SK-N-MC (cell line): ENCODE data around the gene NKX6-2.

Experiments
- DNase-seq: peaks from one replicate; pipeline ENCODE4 v3.0.0-alpha.2; 2011; ENCODE audit warnings: low read depth, low spot score
- H3K27ac ChIP-seq: fragments of 200-600 bp; sonication (generic); 2 replicates; pipeline ENCODE4 v1.5.1; 2016; ENCODE audit warnings: mixed run types
- H3K36me3 ChIP-seq: fragments of 200-600 bp; sonication (generic); 2 replicates; pipeline ENCODE4 v1.6.1; 2017; ENCODE audit warnings: antibody characterized with exemption, low read length, mixed read lengths; ENCODE audit not compliant: insufficient read depth
- H3K4me3 ChIP-seq: fragments of 200-600 bp; sonication (generic); 2 replicates; pipeline ENCODE4 v1.5.1; 2016
- H3K9ac ChIP-seq: fragments of 200-600 bp; sonication (generic); 2 replicates; pipeline ENCODE4 v1.8.0; 2017; ENCODE audit warnings: mixed run types, mixed read lengths; ENCODE audit not compliant: insufficient read length
- H3K9me3 ChIP-seq: fragments of 200-600 bp; sonication (generic); 2 replicates; pipeline ENCODE4 v1.6.1; 2017; ENCODE audit warnings: low read depth, mild to moderate bottlenecking, antibody characterized with exemption, low read length, moderate library complexity, mixed read lengths
- EZH2 ChIP-seq: fragments of 200-600 bp; sonication (generic); IDR thresholded peaks from one replicate; pipeline ENCODE4 v1.6.1; 2017; ENCODE audit warnings: antibody characterized with exemption
- FOXP2 ChIP-seq: optimal IDR thresholded peaks from 2 replicates; pipeline ENCODE3; 2011; ENCODE audit warnings: mild to moderate bottlenecking, moderate library complexity; ENCODE audit not compliant: insufficient read depth; ENCODE audit errors: extremely low read length, control extremely low read depth
- POLR2AphosphoS5 ChIP-seq: IDR thresholded peaks from 2 replicates; pipeline ENCODE4 v1.6.1; 2012; ENCODE audit warnings: mild to moderate bottlenecking, low read depth, low read length, borderline replicate concordance

The NKX6-2 gene

DNA sequence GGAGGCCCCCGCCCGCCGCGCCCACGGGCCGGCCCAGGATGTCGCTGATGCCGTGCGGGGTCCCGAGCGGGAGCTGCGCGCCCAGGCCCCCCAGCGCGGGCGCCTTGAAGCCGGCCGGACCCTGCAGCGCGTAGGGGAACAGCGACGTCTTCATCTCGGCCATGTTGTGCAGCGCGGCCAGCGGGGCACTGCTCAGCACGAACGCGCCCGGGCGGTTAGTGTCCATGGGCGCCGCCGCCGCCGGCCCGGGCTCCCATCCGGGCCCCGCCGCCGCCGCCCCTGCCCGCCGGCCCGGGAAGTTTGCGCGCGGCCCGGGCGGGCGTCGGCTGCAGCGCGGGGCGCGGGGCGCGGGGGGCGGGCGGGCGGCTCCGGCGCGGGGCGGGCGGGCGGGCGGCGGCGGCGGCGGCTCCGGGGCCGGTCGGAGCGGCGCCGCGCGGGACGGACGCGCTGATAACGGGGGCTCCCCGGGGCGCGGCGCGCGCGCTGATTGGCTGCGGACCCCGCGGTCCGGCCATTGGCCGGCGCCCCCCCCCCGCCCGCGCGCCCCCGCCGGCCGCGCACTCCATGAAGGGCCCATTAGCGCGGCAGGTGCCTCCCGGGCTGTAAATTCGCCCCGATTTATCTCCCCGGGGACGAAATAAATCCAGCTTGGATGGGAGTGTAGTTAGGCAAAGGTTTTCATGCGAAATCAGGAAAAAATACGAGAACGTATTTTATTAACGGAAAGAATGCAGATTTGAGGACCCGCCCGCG is at the start of gene NKX6-2:
Gene NKX6-2, minus strand, starts transcription at position 425 of the 753 bp plus-strand sequence. Its CDS starts 199 bp downstream, at position 226.
- H3K36me3 ChIP-seq = no peaks in the 10 kb centered on the region
- no peak for DNase-seq
- TF ChIP-seq EZH2 (no peak), POLR2AphosphoS5 (no peak), FOXP2 (no peak)
- no peaks in the 10 kb centered on the region for H3K9me3 ChIP-seq
- no peak within 1 kb of the TSS for H3K4me3 ChIP-seq
- H3K27ac ChIP-seq = no peak within 1 kb of the TSS
- no peak within 1 kb of the TSS for H3K9ac ChIP-seq

DNA sequence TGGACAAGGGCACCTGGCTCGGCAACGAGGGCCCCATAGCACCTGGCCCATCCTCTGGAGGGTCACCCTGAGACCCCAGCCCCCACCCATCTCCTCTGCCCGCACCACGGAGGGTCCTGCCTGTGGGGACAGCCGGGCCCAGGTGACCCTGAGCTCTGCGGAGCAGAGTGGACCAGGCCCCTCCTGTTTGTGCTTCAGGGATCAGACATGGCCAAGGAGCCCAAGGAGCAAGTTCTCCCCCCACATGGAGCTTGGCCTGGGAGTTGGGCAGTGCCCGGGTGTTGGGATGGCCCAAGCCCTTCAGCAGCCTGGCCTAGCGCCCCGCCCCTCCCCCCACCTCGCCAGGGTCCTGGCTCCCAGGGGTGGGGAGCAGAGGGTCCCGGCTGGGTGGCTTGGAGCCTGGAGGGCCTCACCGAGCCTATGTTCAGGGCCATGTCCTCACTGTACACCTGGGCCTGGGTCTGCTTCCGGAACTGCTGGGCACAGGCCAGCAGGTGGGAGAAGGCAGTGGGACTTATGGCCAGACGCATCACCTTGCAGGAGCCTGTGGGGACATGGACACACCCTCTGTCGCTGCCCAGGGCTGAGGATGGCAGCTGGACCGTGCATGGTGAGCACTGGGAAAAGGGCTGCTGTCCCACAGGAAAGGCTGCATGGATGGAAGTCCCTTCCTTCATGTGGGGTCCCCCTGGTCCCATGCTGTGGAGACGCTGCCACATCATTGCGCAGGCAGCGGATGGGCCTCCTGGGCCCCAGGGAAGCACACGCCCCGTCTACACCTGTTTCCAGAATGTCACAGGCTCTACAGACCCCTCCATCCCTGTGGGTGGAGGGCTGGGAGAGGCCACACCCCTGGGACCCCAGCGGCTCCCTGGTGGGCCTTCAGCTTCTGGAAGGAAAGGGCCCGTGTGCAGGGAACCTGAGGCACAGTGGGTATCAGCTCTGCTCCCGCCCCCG is 49.2 kb upstream of the NKX6-2 start:
- no peaks in the 10 kb centered on the region for H3K36me3 ChIP-seq
- H3K9ac ChIP-seq = no peak overlapping the region
- no peak overlapping the region for H3K4me3 ChIP-seq
- H3K9me3 ChIP-seq = no peaks in the 10 kb centered on the region
- no peak for DNase-seq
- TF ChIP-seq EZH2 (no peak), POLR2AphosphoS5 (no peak), FOXP2 (no peak)
- no peak overlapping the region for H3K27ac ChIP-seq

DNA sequence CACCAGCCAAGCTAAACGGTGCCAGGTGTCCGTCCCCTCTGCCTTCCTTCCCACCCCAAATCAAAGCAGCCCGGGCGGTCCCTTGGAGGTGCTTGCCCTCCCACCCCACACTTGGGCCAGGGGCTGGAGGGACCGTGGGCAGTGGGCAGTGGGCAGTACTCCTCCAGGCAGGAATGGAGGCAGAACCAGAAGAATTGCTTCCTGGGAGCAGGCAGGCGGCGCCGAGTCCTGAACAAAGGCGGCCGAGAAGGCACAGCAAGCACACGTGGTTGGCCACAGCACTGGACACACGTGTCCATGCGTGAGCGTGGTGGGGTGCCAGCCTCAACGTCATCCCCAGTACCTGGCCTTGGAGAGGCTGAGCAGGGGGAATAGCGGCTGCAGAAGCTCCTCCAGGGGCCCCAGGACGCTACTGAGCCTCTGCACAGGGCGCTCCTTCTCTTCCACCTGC is 48.4 kb upstream of the NKX6-2 start:
- Histone ChIP-seq H3K36me3 (no peaks in the 10 kb centered on the region), H3K27ac (no peak overlapping the region), H3K4me3 (no peak overlapping the region), H3K9me3 (no peaks in the 10 kb centered on the region), H3K9ac (no peak overlapping the region)
- DNase-seq = no peak
- TF ChIP-seq FOXP2 (no peak), EZH2 (no peak), POLR2AphosphoS5 (no peak)

DNA sequence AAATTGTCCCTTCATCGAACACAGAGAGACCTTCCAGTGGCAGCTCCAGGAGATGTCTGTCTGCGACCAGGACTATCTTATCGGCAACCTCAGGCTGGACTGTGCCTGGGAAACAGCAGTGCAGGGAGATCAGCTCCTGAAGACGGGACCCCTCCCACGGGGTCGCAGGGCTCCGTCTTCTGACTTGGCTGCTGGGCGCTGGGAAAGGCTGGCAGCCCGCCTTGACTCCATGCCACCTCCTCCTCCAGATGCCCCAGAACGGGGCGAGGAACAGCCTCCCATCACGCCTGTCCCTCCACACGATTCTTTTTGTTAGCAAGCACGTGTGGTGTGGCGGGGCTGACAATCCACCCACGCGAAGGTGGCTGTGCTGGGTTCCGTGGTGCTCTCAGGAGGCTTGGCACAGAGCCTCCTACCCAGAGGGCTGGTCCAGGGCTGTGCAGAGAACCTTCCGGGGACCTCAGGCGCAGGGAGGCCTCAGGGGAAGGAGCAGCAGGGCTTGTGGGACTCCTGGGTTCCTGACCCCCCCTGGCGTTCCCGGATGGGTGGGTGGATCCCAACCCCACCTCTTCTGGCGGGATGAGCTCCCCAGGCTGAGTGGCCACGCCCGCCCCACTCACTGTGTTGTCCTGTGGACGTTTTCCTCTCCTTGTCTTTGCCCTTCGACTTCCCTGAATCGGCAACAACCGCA is 47.6 kb upstream of the NKX6-2 start:
- no peaks in the 10 kb centered on the region for H3K9me3 ChIP-seq
- no peak for TF ChIP-seq EZH2
- no peak for TF ChIP-seq POLR2AphosphoS5
- no peak for TF ChIP-seq FOXP2
- no peak overlapping the region for H3K4me3 ChIP-seq
- H3K27ac ChIP-seq = no peak overlapping the region
- H3K9ac ChIP-seq = no peak overlapping the region
- no peak for DNase-seq
- H3K36me3 ChIP-seq = no peaks in the 10 kb centered on the region

DNA sequence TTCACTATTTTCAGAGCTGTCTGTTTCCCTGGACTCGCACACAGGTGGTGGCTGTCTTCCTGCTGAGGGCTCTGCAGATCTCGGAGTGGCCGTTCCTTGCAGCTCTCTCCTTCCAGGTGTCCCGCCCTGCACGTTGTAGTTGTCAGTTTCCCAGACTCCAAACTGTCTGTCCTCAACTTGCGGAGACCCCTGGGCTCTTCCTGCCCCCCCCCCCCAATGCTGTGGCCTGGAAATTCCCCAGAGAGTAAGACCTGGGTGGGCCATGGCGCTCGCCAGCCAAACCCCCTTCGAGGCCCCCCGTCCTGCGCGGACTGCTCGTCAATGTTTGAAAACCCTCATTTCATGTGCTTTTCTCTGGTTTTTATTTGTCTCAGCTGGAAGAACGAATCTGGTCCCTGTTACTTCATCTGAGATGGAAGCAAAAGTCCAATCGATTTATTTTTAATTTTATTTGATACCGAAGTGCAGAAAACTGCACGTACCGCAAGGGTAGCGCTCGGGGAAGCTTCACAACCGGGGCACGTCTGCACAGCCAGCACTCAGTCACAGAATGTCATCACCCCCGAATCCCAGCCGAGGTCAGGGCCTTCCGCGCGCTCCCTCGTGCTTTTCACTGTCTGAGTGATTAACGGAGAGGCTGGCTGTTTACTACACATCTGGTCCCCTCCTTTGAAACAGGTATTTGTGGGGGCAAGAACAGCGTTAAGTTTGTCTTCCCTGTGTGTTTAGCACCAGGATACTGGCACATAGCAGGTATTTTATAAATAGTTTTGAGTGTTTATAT is 46.4 kb upstream of the NKX6-2 start:
- Histone ChIP-seq H3K27ac (no peak overlapping the region), H3K9ac (no peak overlapping the region), H3K4me3 (no peak overlapping the region), H3K9me3 (no peaks in the 10 kb centered on the region), H3K36me3 (no peaks in the 10 kb centered on the region)
- no peak for DNase-seq
- TF ChIP-seq POLR2AphosphoS5 = no peak
- no peak for TF ChIP-seq EZH2
- TF ChIP-seq FOXP2 = no peak

DNA sequence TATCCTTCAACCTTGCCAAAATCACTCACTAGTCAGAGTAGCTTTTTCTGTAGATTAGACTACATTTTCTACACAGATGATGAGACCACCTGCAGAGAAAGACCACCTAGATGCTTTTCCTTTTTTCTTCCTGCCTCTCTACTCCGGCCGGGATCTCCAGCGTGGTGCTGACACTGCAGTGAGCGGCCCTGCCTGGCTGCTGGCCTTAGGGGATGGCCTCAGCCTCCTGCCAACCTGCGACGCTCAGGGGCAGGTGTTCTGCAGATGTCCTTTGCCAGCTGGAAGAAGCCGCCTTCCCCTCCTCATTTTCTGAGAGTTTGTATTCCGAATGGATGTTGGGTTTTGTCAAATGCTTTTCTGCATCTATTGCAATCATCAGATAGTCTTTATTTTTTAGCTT is 43.5 kb upstream of the NKX6-2 start:
- no peak for DNase-seq
- Histone ChIP-seq H3K9me3 (no peaks in the 10 kb centered on the region), H3K4me3 (no peak overlapping the region), H3K9ac (no peak overlapping the region), H3K27ac (no peak overlapping the region), H3K36me3 (no peaks in the 10 kb centered on the region)
- TF ChIP-seq FOXP2 (no peak), POLR2AphosphoS5 (no peak), EZH2 (no peak)

DNA sequence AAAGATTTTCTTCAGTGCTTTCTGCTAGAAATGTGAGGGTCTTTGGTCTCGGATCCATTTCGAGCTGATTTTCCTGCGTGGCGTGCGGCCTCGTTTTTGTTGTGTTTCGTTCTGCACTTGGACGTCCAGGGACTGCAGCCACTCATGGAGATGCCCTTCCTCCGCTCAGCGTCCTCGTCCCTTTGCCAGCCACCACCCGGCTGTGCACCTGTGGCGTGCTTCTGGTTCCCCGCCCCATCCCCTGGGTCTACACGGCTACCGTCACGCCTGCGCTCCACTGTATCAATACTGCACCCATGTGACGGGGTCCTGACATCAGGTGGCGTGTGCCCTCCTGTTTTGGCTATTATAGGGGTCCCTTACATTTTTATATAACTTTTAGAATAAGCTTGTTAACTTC is 42.7 kb upstream of the NKX6-2 start:
- TF ChIP-seq FOXP2 = no peak
- no peak for TF ChIP-seq POLR2AphosphoS5
- TF ChIP-seq EZH2 = no peak
- no peaks in the 10 kb centered on the region for H3K9me3 ChIP-seq
- no peaks in the 10 kb centered on the region for H3K36me3 ChIP-seq
- H3K27ac ChIP-seq = no peak overlapping the region
- no peak for DNase-seq
- no peak overlapping the region for H3K4me3 ChIP-seq
- H3K9ac ChIP-seq = no peak overlapping the region
